Dermis microvascular lymphatic vessel endothelial cell (primary cell): ENCODE measurements around the gene MCM9. TPM values are rescaled to one million over a fixed set of nuclear protein-coding genes. Genes with fewer than 3 reads are reported as not detected.
A peak's percentile ranks its signal among the peaks of the same experiment; 100 is the strongest.
"Not testable (repeated sequence)": the region's sequence is repeated elsewhere in the genome, so short reads cannot be mapped to it uniquely, and the experiment has no call there.

Source experiments
- DNase-seq, 2 donors: peaks; one replicate each; pipeline versions ENCODE4 v3.0.0 to v3.0.0-alpha.2; 2010; ENCODE audit warnings: low read depth in 2 of 2
- total RNA-seq: library from RNA; depleted of rRNA; stranded (reverse); fragments of >200 nt; gene quantifications from 2 replicates; pipeline ENCODE4 v1.2.1, GENCODE V29; 2014

Gene MCM9
- total RNA-seq, 1 donor from 2014 or later, result 8.6 TPM

DNA sequence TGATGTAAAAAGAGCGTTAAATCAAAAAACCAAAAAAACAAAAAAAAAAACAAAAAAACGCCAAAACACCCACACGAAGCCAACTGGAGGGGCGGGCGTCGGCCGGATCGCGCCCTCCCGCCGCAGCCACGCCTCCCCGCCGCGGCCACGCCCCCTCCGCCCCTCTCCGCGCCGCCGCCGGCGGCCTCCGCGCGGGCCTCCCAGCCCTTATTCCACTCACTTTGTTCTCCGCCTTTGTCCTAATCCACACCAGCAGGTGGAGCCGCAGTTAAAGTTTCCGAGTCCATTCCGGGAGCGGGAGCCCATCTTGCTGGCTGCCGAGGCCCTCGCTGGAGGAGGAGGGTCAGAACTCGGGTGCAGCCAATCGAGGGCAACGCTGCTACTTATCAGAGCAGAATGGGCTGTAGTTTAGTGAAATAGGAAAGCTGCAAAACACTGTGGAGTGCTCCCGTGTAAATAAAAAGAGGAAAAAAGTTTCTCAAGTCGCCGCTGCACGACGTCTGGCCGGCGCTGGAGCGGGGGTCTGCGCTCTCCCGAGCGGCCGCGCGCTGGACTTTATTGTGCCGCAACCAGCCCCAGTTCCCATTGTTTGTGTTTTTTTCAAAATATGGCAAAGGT, 41.0 kb downstream of the MCM9 start, which contains the start of gene ASF1A:
Gene ASF1A, plus strand, starts transcription at position 346 of the 618 bp plus-strand sequence. Its CDS starts 262 bp downstream, at position 608.
- DNase-seq, result peak; percentile 96 to 98

DNA sequence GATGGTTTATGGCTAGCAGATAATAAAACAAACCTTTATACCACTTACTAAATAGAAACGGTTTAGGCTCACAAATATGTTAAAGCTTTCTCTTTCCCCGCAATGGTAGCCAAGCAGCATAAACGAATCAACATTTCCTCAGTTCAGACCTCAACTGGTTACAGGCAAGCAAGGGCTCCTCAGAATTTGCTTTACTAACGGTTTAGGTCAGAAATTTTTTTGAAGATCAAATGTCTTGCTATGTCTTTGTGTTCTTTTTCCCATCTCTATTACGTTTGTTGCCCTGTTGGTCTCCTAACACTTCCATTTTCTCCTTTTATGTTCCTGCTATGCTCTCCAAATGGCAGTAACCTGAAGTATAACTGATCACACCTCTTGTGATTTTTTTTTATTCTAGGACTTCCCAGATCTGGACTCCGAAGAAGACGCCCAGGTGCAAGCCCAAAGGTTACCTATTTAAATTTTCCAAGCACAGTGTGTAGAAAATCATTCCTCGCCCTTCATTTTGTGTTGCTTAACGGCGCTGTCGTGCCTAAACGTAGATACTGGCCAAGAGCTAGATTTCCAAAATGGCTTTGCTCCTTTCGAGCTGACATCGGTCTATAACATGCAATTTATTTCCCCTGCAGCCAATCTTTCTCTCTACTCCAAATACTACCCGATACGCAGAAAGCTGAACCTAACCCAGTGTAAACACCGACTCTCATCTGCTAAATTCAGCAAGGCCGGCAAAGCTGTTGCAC, 41.7 kb downstream of the MCM9 start:
- peak; percentile 68 for DNase-seq

DNA sequence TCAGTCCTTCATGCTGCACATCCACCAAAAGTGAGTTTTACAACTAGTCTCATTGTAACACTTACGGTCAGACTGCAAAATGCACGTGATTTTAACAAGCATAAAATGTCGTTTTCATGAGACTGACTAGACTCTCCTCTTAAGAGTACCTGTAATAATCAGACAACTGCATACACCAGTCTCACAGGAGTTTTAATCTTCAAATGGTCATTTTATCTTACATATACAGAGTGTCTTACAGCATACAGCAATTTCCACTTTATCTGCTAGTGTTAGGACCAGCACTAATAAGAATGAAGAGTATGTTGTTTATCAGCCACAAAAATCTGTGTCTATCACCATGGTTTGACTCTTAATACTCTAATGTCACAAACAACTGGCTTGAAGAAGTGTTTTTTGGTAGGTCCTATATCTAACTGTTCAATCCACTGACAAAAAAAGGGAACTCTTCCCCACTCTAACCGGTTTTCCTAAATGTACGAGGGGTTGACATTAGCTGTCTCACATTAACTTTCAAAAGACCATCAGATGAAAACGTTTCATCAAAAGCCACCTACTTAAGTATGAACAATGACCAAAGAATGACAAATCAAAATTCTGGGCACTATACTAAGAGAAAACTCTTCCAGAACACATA, 42.5 kb downstream of the MCM9 start:
- DNase-seq, result peak in 1 of 2 donors; percentile 14

DNA sequence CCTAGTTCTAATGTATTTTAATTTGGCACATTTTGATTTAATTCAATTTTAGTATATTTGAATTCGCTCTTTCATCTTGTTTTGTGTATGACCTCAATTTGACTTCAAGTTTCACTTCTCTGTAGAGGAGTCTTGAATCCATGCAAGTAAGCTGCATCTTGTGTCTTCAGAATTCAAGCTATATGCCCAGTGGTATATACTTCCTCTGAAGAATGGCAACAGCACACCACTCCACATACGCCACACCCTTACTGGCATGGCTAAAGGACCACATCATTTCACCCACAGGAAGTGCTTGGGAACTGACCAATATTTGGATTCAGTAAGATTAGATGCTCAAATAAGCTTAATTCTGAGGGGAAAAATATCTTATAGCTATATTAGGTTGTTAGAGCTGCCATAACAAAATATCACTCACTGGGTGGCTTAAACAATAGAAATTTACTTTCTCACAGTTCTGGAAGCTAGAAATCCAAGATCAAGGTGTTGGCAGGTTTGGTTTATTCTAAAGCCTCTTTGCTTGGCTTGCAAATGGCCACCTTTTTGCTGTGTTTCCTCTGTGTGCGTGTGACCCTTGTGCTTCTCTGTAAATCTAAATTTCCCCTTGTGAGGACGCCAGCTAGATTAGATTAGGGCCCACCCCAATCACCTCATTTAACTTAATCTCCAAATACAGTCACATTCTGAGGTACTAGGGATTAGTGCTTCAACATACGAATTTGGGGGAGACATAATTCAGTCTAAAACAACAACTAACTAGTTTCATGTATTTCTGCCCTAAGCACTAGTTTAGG, 43.8 kb downstream of the MCM9 start:
- no peak for DNase-seq

DNA sequence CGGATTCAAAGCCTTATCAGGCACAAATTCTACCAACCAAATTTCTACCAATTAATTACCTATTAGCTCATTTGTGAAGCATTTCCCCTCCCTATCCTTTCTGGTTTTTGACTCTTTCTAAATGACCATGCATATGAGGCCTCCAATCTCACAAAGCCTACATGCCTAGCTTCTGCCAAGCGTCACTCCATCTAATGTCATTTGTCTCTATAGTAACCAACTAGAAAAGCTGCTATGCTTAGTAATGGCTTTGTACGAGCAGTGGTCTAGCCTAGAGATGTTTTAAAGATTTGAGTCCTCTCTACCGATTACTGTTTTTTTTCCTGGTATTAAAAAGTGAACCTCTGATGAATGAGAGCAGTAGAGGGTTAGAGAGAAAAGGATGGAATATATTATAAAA, 45.8 kb downstream of the MCM9 start:
- DNase-seq, result no peak

DNA sequence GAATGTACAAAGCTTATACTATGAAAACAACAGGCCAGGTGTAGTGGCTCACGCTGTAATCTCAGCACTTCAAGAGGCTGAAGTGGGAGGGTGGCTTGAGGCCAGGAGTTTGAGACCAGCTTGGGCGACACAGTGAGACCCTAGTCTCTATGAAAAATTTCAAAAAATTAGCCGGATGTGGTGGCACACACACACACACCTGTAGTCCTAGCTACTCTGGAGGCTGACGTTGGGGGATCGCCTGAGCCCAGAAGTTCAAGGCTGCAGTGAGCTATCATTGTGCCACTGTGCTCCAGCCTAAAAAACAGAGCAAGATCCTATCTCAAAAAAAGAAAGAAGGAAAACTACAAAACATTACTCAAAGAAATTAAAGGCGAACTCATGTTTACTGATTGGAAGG, 48.3 kb downstream of the MCM9 start:
- DNase-seq, result no peak

DNA sequence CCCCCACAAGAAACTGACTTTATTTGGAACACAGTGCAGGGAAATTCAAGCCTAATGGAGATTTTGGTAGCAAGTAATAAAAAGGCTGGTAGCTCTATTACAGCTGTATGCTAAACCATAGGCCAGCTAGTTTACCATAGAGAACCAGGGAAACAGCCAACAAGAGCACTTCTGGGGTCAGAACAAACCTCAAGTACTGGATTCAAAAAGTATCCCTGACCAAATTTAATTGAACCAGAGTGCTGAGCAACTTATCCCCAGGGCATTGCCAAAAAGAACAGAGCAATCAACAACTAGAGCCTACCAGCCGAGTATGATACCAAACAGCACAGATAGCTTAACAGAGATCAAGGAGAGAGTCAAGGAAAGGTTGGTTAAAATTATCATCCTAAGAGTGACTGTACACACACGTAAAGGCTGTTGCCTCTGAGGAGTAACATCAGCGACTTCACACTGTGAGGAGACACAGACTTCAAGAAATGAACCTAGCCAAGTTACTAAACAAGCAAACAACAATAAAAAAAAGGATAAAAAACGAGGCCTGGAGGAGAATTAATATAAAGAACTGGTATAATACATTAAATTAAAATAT, 52.5 kb downstream of the MCM9 start:
- no peak for DNase-seq

DNA sequence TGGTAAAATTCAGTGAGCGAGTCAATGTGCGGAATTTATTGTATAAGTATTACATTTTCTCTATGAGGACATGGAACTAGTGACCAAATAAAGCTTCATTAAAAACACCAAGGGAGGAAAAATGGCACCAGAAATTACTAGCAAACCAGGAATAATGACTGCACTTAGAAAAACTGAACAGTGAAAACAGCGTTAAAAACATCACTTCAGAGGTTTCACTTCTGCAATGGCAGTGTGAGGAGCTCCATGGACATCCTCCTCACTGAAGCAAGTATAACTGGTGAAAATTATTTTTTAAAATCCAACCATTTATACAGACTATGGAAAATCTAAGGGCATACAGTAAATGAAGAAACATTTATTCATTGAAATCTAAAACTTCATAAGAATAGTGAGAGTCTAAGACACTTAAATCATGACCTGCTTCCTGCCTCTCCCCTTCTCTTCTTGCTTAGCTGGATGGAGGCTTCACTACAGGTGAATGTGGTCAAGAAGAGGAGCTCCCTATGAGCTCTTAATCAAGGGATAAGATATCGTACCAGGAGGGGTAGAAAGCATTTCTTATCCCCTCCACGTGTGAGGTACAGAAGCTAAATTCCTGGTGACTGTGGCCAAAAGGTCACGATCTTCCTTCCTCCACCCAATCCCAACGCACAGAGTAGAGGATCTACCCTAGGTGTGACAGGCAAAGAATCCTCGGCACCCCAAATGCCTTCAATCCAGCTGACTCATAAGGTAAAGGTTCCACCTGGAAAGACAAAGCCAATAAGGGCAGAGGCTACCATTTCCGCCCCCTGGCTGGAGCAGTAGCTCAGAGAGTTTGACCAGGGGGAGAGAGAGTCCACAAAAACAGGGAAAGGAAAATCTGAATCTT, 53.3 kb downstream of the MCM9 start:
- DNase-seq, result no peak

DNA sequence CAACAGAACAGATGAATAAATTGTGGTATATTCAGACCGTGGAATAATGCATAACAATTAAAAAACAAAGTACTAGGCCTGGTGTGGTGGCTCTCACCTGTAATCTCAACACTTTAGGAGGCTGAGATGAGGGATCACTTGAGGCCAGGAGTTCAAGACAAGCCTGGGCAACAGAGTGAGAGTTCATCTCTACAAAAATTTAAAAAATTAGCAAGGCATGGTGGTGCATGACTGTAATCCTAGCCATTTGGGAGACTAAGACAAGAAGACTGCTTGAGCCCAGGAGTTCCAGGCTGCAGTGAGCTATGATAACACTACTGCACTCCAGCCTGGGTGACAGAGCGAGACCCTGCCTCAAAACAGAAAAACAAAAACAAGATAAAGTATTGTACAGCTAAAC, 57.2 kb downstream of the MCM9 start:
- DNase-seq, result no peak

DNA sequence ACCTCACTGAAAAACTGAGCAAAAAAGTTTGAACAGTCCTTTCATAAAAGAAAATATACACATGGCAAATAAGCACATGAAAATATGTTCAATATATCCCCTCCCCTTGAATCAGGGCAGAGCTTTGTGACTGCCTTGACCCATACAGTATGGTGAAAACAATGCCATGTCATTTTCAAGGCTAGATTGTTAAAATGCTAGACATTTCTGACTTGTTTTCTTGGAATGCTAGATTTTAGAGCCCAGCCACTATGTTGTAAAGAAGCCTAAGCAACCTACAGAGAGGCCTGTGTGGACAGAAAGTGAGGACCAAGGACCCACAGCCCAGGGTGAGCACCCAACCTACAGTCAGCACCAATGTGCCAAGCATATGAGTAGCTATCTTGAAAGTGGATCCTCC, 58.1 kb downstream of the MCM9 start:
- DNase-seq, result no peak

DNA sequence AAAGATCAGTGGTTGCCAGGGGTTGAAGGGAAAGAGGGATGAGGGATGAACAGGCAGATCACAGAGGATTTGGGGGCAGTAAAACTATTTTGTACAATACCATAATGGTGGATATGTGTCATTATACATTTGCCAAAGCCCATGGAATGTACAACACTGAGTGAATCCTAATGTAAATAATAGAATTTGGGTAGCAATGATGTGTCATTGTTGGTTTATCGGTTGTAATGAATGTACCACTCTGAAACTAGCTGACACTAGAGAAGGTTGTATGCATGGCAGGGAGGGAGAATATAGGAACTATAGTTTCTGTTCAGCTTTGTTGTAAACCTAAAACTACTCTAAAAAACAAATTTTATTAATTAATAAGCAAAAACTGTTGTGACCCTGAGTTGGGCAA, 58.8 kb downstream of the MCM9 start:
- DNase-seq, result no peak

DNA sequence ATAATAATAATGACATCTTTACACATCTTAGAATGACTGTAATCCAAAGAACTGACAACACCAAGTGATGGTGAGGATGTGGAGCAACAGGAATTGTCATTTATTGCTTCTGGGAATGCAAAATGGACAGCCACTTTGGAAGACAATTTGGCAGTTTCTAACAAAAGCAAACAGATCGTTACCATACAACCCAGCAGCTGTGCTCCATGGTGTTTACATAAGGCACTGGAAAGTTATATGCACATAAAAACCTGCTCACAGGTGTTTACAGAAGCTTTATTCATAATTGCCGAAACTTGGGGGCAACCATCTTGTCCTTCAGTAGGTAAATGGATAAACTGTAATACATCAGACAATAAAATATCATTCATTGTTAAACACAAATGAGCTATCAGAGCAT, 59.3 kb downstream of the MCM9 start:
- DNase-seq, result no peak

DNA sequence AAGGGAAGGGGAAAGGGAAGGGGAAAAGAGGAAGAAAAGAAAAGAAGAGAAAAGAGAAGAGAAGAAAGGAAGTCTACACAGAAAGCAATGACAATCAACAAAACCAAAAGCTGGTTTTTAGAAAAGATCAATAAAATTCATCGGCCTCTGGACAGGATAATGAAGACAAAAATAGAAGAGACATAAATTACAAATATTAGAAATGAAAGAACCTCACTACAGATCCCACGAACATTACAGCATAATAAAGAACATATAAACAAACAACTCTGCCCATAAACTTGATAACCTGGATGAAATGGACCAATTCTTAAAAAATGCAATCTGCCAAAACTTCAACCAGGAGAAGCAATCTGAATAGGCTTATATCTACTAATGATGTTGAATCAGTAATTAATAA, 61.7 kb downstream of the MCM9 start:
- no peak for DNase-seq

DNA sequence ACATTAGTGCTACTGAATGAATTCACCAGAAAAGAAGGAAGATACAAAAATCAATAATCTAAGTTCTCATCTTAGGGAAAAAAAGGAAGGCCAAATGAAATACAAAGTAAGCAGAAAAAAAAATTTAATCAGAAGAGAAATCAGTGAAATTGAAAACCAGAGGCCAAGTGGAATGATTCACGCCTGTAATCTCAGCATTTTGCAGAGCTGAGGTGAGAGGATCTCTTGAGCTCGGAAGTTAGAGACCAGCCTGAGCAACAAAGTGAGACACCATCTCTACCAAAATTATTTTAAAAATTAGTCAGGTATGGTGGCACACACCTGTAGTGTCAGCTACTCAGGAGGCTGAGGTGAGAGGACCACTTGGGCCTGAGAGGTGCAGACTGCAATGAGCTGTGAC, 62.2 kb downstream of the MCM9 start:
- no peak for DNase-seq

DNA sequence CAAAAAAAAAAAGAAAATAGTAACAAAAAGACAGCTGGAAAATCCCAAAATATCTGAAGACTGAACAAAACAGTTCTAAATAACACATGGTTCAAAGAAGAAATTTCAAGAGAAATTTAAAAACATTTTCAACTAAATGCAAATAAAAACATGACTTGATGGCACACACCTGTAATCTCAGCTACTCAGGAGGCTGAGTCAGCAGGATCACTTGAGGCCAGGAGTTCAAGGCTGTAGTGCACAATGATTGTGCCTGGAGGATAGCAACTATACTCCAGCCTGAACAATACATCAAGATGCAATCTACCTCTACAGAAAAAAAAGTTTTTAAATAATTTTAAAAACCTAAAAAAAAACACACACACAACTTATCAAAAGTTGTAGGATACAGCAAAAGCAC, 62.6 kb downstream of the MCM9 start:
- no peak for DNase-seq

DNA sequence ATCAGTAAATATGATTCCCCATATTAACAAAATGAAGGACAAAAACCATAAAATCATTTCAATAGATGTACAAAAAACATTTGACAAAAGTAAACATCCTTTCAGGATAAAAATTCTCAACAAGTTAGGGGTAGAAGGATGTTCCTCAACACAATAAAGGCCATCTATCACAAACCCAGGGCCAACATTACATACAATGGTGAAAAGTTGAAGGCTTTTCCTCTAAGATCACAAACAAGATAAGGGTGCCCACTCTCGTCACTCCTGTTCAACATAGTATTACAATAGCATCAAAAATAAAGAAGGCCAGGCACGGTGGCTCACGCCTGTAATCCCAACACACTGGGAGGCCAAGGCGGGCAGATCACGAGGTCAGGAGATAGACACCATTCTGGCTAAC, 63.6 kb downstream of the MCM9 start:
- DNase-seq, result peak in 1 of 2 donors; percentile 67

DNA sequence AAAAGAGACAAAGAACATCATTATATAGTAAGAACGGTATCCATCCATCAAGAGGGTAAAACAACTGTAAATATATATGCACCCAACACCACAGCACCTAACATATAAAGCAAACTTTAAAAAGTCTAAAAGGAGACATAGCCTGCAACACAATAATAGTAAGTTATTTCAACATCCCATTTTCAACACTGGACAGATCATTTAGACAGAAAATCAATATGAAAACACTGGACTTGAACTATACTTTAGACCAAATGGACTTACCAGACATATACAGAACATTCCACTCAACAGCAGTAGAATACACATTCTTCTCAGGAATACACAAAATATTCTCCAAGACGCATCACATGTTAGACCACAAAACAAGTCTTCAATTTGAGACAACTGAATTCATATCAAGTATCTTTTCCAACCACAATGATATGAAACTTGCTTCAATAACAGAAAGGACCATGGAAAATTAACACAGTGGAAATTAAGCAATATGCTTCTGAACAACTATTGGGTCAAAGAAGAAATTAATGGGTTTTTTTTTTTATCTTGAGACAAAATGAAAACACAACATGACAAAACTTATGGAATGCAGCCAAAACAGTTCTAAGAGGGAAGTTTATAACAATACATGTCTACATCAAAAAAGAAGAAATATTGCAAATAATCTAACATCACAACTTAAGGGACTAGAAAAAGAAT, 64.9 kb downstream of the MCM9 start:
- peak in 1 of 2 donors; percentile 79 for DNase-seq

DNA sequence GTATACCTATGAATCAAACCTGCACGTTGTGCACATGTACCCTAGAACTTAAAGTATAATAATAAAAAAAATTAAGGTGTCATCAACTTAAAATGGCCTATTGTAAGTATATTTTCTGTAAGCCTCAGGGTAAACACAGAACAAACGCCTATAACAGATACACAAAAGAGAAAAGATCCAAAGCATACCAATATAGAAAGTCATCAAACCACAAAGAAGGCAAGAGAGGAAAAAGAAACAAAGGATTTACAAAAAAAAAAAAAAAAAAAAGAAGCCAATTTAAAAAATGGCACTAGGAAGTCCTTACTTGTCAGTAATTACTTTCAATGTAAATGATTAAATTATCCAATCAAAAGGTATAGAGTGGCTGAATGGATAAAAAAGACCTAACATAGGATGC, 65.6 kb downstream of the MCM9 start:
- DNase-seq, result no peak

DNA sequence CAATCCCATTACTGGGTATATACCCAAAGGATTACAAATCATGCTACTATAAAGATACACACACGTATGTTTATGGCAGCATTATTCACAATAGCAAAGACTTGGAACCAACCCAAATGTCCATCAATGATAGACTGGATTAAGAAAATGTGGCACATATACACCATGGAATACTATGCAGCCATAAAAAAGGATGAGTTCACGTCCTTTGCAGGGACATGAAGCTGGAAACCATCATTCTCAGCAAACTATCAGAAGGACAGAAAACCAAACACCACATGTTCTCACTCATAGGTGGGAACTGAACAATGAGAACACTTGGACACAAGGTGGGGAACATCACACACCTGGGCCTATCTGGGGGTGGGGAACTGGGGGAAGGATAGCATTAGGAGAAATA, 66.1 kb downstream of the MCM9 start:
- not testable (repeated sequence) for DNase-seq

DNA sequence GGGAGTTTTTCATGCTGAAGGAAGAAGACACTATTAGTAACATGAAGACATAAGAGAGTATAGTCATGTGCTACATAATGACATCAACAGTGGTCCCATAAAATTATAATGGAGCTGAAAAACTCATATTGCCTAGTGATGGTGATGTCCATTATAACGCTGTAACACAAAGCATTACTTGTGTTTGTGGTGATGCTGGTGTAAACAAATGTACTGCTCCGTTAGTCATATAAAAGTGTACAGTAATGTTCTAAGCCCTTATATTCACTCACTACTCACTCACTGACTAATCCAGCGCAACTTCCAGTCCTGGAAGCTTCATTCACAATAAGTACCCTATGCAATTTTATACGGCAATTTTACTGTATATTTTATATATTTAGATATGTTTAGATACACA, 67.8 kb downstream of the MCM9 start:
- no peak for DNase-seq
